Right renal pelvis (tissue), 4 donors: Measurements from ENCODE around the gene CCNG2. TPM values are rescaled to one million over a fixed set of nuclear protein-coding genes. Genes with fewer than 3 reads are reported as not detected.

Source experiments
- DNase-seq, 4 donors: peaks; one replicate each; pipeline ENCODE4 v3.0.0-alpha.2; 2013; ENCODE audit warnings: low read depth in 4 of 4, low spot score in 3 of 4, missing footprints in 1 of 4
- polyA plus RNA-seq, 4 donors: library from polyadenylated mRNA; unstranded; fragments of 120-200 nt; gene quantifications; one replicate each; pipeline ENCODE4 v1.2.1, GENCODE V29; 2013; ENCODE audit not compliant: insufficient read length in 4 of 4

CCNG2 gene
- polyA plus RNA-seq, 4 donors, result 129 to 166 (median 156) TPM

DNA sequence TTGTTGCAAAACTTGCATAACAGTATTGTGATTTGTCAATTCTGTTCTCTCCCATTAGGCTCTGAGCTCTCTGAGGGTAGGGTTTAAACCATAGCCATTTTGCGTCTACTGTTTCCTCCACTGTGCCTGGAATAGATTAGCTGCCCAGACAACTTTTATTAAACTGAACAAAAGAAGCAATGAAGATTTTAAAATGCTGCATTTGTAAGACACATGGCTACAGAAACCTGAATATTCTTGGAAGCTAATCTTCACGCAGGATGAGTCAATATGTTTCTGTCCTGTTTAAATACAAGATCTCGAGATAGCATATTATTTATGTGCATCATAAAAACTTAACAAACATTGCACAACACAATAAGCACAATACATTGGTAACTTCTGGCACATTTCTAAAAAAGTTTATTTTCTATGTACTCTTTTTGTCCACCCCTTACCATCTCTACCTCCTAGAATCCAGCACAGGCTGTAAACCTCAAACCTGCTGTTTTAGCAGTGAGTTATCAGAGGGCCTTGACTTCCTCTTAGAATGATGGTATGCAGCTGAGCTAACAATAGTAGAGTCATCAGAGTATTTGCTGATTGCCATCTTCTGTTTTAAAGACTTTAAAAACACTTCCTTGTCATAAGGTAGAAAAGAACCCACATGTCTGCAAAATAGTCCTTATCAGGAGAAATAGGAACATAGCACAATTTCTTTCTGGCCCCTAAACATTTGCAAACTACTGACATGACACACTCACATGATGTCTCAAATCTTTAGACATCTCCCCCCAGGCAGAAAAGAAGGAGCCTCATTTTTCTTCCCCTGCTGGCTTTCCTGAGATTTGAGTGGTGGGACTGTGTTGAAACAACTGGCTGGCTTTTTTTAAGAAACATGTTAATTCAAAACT lies 10.6 kb upstream of the CCNG2 start:
- DNase-seq, result no peak

DNA sequence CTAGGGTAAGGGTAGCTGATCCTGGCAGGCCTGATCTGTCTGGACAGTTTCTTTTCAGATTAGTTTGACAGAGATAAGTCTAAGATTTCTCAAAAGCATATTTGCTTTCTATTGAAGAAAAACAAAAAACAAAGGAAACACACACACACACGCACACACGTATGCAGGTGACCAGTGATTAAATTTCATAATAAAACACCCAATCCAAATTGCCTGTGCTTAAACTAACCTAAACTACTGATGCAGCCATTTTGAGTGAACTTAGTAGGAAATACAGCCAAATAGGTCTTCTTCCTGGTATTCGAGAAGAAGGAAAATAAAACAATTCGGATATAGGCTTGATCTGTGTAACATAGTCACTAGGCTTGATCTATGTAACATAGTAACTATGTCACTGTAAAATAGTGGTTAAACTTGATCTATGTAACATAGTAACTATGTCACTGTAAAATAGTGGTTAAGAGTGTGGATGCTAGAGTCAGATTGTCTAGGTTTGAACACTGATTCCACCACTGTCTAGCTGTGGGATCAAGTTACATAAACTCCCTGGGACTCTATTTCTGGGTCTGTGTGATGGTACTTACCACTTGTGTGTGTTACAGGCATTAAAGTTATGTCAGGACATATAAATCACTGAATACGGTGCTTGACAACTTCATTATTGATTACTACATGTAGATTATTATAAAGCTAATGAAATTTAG lies 9.8 kb upstream of the CCNG2 start:
- DNase-seq, result no peak

DNA sequence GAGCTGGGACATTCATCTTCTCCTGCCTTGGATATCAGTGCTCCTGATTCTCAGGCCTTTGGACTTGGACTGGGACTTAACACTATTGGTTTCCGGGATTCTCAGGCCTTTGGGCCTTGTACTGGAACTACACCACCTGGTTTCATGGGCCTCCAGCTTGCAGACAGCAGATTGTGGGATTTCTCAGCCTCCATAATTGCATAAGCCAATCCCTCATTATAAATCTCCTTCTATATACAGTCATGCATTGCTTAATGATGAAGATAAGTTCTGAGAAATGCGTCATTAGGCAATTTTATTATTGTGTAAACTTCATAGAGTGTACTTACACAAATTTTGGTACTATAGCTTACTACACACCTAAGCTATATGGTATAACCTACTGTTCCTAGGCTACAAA lies 8.9 kb upstream of the CCNG2 start:
- no peak for DNase-seq

DNA sequence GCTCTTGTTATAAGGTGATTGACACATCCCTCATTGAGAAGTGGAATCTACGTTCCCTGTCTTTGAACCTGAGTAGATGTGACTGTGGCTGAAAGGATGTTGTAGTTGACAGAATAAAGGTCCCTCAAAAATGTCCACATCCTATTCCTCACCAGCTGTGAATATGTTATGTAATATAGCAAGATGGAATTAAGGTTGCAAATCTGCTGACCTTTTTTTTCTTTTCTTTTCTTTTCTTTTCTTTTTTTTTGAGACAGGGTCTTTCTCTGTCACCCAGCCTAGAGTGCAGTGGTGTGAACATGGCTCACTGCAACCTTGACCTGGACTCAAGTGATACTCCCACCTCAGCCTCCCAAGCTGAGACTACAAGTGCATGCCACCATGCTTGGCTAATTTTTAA lies 7.2 kb upstream of the CCNG2 start:
- no peak for DNase-seq

DNA sequence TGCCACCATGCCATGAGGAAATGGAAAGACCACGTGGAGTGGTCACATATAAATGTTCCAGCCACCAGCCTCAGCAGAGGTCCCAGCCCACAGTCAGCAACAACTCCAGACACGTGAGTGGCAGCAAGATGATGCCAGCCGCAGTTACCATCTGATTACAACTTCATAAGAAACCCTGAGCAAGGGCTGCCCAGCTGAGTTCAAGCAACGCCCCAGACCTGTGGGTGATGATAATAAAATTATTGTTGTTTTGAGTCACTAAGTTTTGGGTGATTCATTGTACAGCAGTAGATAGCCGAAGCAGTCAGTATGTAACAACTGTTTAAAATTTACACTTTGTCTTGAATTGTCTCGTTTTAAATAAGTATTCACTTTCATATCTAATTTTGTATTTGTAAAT lies 5.8 kb upstream of the CCNG2 start:
- no peak for DNase-seq

DNA sequence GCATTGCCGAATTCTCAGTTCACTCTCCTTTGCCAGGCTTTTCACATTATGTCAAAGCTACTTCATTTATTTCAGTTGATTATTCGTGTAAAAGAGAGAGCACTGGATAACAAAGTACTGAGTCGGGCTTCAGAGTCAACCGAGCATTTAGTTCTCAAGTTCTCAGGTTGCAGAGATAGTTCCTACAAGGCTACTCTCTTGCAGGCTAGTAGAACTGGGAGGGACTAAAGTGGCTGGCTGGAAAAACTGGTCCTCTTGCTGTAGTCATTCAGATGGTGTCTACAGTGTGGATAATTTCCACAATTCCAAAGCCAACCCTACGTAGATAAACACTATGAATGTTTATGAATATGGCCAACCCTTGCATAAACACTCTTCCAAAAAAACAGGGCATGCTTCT lies 4.6 kb upstream of the CCNG2 start:
- no peak for DNase-seq

DNA sequence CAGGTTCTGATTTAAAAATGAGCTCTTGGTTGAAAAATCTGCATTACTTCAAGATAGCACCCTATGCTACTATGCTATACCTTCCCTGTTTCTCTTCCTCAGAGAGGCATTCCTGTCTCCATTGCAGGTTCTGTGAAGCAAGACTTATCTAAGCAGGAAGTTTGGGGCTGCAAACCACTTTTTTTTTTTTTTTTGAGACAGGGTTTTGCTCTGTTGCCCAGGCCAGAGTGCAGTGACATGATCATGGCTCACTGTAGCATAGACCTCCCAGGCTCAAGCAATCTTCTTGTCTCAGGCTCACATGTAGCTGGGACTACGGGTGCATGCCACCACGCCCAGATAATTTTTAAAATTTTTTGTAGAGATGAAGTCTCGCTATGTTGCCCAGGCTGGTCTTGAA lies 4.0 kb upstream of the CCNG2 start:
- no peak for DNase-seq

DNA sequence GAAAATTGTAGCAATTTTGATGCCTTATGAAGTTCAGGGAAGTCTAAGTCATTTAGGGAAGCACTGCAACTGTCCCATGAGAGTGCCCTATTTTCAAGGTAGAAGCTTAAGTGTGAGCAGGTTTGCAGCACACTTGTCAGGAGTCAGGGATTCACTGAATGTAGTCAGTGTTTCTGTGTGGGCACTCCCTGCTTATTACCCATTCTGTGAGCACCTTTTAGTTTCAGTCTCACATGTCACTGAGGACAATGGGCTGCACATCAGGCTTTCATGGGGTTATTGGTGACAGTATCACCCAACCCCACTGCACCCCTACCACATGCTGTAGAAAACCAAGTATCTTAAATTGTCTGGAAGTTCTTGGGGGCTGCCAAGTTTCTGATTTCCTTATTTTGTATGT lies 2.9 kb upstream of the CCNG2 start:
- no peak for DNase-seq

DNA sequence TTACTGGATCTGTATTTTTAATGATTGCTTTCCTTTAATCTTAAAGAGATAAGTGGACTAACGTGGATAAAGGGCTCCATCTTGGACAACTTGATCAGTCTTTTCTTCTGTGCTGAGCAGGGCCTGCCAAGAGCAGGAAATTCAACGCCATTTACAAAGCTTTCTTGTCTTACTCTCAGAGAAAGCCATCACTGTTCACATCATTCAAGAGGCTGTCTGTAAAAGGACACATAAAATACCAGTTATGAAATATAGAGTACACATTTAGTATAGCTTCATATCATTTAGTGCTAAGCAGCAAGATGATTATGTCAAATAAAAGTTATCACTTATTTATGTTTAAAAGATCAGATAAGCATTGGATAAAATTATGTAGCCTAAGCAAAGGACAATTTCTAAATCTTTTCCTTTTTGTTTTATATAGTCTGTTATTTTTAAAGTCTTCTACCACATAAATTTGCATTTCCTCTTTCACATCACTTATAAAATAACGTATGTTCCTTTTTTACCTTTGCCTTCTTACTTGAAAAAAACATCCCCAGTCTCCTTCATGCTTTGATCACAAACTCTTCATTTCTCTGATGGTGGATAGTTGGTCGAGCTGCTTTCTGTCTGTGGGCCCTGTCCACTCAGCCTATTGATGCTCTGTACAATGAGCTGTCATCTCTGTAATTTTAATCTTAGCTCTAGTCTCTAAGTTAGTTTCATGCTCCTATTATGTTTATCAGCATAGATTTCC lies 2.1 kb upstream of the CCNG2 start:
- no peak for DNase-seq

DNA sequence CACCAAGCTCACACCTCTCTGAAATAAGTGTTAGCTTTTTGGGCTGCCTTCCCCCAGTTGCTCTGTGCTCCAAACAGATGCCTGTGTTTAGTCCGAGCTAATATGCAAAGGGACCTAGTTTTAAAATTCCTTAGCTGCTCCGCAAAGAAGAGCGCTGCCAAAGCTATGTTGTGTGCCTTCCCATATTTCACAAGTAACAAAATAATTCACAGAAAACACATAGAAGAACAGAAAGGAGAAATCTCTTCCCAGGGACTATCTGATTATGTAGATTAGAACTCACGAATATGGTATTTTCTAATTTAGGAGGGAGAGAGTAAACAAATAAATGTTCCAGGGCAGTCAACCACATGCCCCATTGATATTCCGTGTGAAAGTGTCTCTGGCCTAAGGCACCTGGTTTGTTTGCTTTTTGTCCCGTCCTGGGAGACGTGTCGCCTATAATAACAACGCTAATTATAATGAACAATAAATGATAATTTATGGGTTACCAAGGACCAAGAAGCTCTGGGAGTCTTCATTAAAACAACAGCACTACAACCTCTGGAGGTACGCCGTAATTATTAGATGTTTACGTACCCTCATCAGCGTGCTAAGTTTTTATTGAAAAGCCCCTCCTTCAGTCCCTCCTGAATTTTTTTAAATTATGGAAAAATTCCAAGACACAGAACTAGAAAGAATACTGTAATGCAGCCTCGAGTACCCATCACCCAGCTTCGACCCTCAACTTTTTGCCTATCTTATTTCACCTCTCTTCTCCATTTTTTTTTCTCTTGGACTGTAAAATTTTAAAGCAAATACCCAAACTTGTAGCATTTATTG lies 1.2 kb upstream of the CCNG2 start:
- DNase-seq, result peak in 1 of 4 donors; percentile 23

DNA sequence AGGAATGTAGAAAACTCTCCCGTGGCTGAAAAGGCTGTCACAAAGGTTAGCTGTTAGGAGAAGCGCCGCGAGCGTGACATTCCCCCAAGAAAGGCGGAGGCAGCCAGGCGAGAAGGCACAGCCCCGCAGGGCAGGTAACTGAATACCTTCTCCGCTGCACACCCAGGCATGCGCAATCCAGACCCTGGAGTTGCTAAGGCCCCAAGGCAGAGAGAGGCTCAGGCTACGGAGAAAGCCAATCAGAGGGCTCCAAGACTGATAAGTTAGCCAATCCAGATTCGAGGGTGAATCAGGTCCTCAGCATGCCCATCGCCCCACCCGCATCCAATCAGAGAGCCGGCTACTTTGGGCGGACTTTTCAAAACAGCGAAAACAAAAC lies 485 bp upstream of the CCNG2 start:
- peak; percentile 99 to 100 (median 99) for DNase-seq

DNA sequence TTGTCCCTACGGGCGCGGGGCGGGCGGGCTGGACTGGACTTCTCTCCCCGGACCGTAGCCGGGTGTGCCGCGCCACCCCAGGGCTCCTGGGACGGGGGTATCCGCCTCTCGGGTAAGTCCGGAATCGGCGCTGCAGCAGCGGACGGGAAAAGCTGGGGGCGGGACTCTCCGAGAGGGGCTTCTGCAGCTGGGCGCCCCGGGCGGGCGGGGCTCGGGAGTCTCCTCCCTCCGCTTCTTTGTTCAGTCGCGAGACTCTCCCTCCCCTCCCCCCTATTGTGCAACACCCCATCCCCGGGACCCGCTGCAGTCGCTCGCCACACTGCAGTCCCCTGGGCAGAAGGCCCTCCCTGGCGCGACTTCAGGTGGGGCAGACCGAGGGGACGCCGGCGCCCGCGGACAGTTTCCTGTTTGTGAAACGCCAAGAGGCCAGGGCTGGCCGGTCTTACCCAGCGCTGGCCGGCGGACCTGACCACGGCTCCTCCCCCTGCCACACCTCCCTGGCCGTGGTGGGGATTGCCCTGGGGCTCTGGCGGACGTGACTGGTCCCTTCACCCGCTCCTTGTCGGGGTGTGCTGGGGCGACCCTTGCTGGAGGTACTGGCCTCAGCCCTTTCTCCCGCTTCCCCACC lies 966 bp downstream of the CCNG2 start:
- DNase-seq, result peak; percentile 81 to 85 (median 84)

DNA sequence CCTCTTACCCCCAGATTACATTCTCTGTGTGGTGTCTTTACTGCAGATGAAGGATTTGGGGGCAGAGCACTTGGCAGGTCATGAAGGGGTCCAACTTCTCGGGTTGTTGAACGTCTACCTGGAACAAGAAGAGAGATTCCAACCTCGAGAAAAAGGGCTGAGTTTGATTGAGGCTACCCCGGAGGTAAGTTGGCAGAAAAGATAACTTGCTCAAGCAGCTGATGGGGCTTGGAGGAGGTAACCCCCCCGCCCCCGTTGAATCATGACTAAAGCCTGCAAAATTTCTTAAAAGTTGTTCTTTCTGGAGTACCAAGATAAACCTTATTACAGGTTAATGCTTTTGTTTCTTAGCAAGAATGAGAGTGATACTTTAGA lies 1.5 kb downstream of the CCNG2 start:
- DNase-seq, result no peak

DNA sequence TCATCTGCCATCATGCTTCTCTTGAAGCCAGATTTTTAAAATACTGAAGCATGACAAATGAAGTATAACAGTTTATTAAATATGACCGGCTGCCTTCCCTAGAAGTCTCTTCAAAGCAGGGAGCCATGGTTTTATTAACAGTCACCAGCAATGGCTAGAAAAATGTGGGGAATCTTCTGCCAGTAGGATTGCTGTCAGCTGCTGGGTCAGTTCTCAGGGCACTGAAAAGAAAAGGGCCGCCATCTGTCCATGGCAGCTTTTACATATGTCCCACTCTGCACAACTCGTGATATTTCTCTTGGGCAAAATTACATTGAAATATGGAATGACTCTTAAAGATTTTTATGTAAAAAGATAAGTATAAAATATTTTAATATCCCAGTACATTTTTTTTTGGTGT lies 2.8 kb downstream of the CCNG2 start:
- DNase-seq, result no peak

DNA sequence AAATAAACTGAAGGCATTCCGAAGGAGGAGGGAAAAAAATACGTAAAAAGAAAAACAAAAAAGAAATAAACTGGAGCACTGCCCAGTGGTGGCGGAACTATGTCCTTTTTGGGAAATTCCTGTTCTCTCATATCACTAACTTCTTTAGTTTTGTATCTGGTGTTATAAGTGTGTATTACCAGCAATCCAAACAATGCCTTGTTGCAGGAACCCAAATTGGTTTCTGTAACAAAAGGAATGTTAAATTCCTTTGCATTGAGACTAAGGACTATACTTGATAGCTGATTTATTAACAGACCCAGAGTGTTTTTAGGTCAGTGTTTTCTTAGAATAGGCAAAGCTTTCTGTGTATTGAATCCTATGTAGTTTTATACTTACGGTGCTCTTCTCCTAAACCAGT lies 6.6 kb downstream of the CCNG2 start:
- DNase-seq, result no peak

DNA sequence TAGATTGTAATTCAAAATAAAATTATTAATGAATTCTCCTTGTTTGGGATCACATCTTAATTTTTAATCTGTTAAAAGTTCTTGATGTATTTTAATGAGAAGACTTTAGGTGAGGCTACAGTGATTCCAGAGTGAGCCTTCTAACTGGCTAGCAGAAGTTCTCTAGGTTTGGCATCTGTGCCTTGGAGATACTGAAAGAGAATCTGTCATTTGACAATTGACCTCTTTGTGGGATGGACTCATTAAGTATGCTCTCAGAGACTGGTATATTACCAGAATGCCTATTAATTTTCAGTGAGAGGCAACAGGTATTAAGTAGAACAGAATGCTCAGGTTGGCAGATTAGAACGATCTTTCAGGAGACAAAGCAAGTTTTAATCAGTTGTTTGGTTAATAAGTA lies 10.2 kb downstream of the CCNG2 start:
- DNase-seq, result no peak

DNA sequence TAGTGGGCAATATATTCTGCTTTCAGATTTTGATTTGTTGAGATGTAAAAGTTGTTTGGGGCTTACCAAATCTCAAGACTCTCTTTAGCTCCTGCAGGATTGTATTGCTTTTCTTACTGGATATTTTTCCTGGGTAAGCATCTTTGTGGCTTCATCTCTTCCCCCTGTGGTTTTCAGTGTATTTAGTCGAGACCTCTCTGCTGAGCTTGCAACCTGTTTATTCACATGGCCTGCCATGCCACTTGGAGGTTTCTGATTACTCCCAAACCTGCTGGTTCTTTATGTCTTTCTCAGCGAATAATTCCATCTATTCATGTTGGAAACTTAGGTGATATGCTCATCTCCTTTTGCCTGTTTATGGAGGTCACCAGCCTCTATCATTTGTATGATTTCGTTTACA lies 10.9 kb downstream of the CCNG2 start:
- no peak for DNase-seq

DNA sequence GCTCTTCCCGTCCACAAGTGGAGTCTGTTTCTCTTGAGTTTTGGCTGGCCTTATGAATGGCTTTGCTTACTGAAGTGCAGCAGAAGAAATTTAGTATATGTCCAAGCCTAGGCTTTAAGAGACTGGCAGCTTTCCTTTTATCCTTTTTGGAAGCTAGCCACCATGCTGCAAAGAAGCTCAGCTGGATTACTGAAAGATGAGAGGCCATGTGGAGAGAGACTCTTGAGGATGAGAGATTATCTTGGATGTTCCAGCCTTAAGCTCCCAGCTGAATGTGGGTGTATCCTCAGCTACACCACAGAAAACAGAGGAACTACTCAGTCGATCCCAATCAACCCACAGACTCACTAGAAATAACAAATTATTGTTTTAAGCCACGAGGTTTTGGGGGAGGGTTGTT lies 12.5 kb downstream of the CCNG2 start:
- DNase-seq, result no peak

DNA sequence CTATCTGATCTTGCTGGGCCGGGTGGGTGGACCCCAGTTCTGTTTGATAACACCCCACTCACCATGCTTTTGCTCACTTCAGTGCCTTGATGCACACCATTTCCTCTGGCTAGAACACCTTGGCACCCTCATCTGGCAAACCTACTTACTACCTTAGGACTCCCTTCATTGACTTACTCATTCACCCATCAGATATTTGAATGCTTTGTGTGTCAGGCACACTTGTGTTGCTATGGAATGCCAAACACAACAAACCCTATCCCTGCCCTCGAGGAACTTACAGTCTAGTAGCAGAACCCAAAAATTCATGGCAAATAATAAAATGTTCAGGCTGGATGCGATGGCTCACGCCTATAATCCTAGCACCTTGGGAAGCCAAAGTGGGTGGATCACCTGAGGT lies 13.9 kb downstream of the CCNG2 start:
- no peak for DNase-seq

DNA sequence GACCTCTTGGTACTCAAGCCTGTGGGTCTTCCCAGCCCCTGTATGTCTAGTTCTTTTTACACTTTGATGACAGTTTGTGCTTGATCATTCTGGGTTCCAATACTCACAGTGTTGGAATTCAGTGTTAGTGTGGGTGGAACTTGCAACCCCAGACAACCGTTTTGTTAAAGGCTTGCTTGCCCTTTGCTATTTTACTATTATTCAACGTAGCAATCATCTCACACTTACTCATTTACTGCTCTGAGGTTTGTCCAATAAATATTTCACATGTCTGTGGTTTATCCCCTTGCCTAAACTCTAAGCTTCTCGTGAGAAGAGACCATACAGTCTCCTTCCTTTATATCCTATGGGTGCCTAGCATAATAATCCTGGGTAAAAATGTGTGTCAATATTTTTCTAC lies 15.3 kb downstream of the CCNG2 start:
- DNase-seq, result no peak
